DMS153 (cell line): ENCODE results near the gene WDR38.
"Not testable (repeated sequence)": the region's sequence is repeated elsewhere in the genome, so short reads cannot be mapped to it uniquely, and the experiment has no call there.

Experiments used
- DNase-seq: peaks from one replicate; lab custom pipeline; 2025; lab: John Stamatoyannopoulos, UW

WDR38 gene

GRCh38 chr9:124834591-124834990 is 18.7 kb upstream of the WDR38 start:
- no peak for DNase-seq

- DNase-seq, result peak; percentile 79
Measured at GRCh38 chr9:124835026-124835557, 18.2 kb upstream of the WDR38 start.

GRCh38 chr9:124838132-124838531 is 15.1 kb upstream of the WDR38 start:
- not testable (repeated sequence) for DNase-seq

GRCh38 chr9:124838567-124839275 is 14.5 kb upstream of the WDR38 start:
- DNase-seq, result not testable (repeated sequence)

- peak; percentile 27 for DNase-seq
Measured at GRCh38 chr9:124839612-124840299, 13.5 kb upstream of the WDR38 start.

- DNase-seq, result no peak
Measured at GRCh38 chr9:124840300-124840833, 12.9 kb upstream of the WDR38 start.

GRCh38 chr9:124841075-124841821 is 12.0 kb upstream of the WDR38 start:
- DNase-seq, result no peak

- no peak for DNase-seq
Measured at GRCh38 chr9:124843456-124844034, 9.7 kb upstream of the WDR38 start.

GRCh38 chr9:124844291-124844690 is 9.0 kb upstream of the WDR38 start:
- DNase-seq, result no peak

GRCh38 chr9:124846467-124846866 is 6.8 kb upstream of the WDR38 start:
- not testable (repeated sequence) for DNase-seq

- DNase-seq, result no peak
Measured at GRCh38 chr9:124846969-124847368, 6.3 kb upstream of the WDR38 start.

GRCh38 chr9:124849801-124850200 is 3.5 kb upstream of the WDR38 start:
- DNase-seq, result no peak

- DNase-seq, result no peak
Measured at GRCh38 chr9:124852121-124852828, 985 bp upstream of the WDR38 start.

- DNase-seq, result no peak
Measured at GRCh38 chr9:124853605-124854143, 414 bp downstream of the WDR38 start.

- DNase-seq, result no peak
Measured at GRCh38 chr9:124854161-124854560, 901 bp downstream of the WDR38 start.

- DNase-seq, result no peak
Measured at GRCh38 chr9:124854822-124855221, 1.6 kb downstream of the WDR38 start.

GRCh38 chr9:124855566-124855943 is 2.3 kb downstream of the WDR38 start:
- no peak for DNase-seq

GRCh38 chr9:124855944-124856765 is 2.9 kb downstream of the WDR38 start:
- DNase-seq, result no peak

GRCh38 chr9:124857533-124858162 is 4.4 kb downstream of the WDR38 start:
- DNase-seq, result no peak
